GM18520 (cell line): ENCODE results near the gene ORC6.

Source experiments
- ATAC-seq: cut with Tn5 transposase; IDR thresholded peaks from one replicate; pipeline ENCODE4 v1.9.1; 2021; ENCODE audit not compliant: unreplicated experiment

The ORC6 gene

DNA sequence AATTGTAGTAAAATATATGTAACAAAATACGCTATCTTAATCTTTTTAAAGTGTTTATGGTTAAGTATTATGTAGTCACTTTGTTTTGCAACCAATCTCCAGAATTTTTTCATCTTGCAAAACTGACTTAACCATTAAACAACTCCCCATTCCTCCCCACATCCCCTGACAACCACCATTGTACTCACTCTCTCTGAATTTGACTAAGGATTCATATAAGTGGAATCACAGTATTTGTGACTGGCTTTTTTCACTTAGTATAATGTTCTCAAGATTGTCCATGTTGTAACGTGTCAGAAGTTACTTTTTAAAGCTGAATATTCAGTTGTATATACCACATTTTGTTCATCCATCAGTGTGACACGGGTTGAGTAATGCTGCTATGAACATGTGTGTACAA lies 10.6 kb downstream of the ORC6 start:
- no peak for ATAC-seq

DNA sequence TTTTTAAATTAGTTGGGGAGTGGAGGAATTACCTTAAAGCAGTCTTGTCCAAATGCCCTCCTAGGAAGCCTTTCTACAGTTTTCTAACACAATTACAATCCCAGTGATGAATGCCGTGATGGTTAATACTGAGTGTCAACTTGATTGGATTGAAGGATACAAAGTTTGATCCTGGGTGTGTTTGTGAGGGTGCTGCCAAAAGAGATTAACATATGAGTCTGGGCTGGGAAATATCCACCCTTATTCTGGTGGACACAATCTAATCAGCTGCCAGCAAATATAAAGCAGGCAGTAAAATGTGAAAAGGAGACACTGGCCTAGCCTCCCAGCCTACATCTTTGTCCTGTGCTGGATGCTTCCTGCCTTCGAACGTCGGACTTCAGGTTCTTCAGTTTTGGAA lies 12.2 kb downstream of the ORC6 start:
- ATAC-seq = no peak

DNA sequence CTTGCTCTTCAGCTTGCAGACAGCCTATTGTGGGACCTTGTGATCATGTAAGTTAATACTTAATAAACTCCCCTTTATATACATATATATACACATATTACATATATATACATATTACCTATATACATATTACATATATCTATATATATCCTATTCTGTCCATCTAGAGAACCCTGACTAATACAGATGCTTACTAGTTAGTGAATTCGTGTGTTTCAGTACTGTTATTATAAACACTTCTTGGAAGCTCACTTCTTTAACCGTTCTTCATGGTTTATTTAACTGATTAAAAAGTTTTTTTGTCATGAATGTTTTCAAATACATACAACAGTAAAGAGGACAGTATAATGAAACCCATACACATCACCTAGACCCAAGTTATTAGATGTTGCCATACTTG lies 12.6 kb downstream of the ORC6 start:
- no peak for ATAC-seq

DNA sequence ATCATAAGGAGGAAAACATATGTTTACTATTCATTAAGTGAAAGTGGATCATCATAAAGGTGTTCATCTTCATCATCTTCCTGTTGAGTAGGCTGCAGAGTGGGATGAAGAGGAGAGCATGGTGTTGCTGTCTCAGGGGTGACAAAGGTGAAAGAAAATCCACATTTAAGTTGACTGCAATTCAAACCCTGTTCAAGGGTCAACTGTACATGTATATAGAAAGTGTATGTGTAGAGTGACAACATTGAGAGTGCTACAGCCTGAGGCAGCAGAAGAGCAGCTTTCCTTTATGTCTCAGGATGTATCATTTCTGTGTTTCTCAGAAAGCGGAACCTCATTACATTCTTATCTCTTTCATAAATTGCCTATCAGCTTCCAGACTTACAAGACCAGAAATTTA lies 17.2 kb downstream of the ORC6 start:
- no peak for ATAC-seq

DNA sequence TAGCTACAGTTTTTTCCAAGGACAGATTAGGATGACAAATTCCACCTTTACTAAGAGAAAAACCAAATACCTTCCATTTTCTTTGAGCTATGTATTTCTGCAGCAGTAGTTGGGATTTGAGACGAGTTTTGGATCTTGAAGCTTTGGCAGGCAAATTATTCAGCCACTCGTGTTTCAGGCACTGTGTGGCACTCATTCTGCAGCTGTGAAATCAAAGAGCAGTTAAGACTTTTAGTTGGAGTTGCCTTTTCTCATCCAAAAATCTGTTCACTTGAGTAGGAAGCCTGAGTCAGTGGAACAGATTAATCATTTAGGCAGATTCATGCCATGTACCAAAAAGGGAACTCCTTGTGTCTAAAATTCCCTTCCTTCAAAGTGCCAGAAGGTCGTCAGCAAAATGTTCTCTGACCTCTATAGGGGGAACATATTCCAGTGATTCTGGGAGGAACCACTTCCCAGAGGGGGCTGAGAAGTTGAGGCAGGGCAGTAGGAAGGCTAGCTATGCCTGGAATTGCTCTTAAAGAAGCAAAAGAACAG lies 20.1 kb downstream of the ORC6 start:
- ATAC-seq = no peak

DNA sequence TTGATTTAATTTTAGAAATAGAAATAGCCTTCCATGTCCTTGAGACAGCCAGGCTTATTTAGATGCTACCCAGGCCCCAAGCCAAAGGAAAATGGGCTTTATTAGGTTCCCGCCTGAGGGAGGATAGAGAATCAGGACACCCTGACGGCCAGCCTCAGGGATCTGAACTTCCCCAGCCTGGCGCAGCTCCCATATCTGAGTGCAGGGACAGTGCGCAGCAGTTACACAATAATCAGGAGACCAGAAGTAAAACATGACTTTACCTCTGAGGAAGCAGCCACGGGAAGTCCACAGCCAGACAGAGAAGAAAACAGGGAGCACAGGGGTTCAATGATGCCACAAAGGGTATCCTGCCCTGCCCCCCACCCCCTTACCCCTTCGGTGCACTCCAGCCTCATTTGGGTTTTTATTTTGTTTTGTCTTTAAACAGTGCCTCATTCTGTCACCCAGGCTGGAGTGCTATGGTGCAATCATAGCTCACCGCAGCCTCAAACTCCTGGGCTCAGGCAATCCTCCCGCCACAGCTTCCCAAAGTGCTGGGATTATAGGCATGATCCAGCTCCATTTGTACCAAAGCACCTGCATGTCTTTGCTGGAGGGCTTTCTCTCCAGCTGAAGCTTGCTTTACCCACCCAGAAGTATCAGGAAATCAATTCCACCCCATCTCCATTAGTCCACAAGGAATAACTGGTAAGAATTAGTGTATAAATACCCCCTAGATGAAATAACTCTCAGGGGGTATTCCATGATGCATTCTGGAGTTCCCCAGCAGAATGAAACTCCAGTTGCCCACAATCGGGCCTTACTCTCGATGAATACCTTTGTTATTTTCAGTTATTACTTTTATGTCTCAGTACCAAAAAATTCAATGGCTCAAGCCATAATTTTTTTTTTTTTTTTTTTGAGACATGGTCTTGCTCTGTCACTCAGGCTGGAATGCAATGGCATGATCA lies 21.9 kb downstream of the ORC6 start:
- no peak for ATAC-seq

DNA sequence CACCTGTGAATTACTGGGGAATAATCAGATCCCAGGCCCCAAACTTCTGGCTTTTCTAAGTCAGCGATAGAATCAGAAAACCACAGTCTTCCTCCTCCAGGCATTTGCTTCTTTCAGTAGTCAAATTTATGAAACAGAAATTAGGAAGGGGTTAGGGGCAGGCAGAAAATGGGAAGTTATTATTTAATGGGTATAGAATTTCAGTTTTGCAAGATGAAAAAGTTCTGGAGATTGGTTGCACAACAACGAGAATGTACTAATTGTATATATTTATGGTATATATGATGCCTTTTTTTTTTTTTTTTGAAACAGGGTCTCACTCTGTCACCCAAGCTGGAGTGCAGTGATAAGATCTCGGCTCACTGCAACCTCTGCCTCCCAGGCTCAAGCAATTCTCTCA lies 23.5 kb downstream of the ORC6 start:
- ATAC-seq = no peak

DNA sequence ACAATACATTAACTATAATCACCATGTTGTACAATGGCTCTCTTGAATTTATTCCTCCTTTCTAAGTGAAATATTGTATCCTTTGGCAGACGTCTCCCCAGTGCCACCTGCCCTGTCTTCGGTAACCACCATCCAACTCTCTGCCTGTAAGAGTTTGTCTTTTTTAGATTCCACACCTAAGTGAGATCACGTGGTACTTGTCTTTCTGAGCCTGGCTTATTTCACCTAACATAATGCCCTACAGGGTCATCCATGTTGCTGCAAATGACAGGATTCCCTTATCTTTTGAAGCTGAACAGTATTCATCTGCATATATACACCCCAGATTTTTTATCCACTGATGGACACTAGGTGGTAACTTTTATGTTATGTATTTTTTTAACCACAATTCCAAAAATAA lies 24.2 kb downstream of the ORC6 start:
- ATAC-seq = no peak

DNA sequence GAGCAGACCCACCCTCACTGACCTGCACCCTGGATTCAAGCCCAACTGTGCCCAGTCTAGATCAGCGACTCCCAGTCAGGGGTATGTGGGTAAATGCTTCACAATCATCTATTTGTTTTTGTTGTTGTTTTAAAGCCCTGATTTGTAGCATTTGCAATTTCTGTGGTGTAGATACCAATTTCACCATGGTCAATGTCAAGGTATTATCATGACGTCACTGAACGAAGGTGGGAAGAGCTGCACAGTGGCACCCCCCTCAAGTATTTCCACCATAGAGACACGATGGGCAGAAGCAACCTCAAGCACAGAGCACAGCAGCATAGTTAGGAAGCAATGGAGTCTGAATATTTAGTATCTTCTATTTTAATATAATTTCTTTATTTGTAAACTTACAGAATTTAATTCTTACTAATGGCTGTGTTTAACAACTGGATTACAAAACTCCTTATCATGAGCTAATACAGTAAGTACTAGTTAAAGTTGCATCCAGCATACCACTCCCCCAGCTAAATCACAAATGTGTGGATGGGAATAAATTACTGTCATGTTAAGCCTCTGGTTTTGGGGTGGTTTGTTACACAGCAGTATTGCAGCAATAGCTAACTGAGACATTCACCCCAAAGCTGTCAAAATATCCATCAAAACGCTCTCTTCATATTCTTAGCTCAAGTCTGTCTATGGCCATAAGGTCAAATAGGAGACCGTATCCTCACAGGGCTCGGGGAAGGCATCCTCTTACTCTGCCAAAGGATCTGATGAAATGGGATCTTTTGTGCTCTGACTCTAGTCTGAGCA lies 25.5 kb downstream of the ORC6 start:
- ATAC-seq = no peak

DNA sequence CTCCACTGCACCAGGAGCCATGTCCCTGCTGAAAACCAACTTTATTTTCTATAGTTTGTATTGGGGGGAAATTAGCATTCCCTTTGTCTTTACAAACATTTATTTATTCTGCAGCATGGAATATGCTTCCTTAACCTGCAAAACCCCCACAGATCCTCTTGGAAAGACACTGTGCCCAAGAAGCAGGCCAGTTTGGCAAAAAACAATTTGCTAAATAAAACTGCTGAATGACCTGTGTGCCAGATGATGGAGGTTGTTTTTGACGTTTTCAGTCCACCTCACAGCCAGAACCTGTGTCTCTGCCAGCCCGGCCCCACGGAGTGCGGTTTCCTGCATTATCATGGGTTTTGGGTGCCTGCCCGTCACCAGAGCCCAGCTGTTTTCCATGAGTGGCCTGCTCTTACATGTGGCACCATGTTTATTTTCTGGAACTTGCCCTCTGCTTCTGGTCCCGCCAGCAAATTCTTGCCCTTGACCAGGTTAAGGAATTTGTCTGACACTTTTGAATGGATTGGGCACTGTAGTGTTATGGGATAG lies 26.4 kb downstream of the ORC6 start:
- ATAC-seq = no peak

DNA sequence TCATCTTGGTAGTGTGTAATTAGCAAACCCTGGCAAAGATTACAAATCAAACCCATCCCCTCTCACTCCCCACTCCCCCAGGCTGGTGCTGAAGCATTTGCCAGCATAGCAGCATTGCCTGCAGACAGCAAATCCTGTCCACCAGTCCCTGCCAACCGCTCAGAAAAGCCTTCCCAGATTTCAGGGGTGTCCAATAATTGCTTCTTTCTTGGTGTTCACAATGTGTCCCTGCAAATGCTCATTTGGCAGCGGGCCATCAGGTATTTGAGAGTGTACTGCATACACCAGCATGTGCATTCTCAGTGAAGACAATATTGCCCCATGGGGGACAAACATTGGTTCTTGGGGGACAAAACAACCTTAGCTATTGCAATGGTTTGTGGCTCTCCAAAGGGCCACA lies 28.2 kb downstream of the ORC6 start:
- no peak for ATAC-seq

DNA sequence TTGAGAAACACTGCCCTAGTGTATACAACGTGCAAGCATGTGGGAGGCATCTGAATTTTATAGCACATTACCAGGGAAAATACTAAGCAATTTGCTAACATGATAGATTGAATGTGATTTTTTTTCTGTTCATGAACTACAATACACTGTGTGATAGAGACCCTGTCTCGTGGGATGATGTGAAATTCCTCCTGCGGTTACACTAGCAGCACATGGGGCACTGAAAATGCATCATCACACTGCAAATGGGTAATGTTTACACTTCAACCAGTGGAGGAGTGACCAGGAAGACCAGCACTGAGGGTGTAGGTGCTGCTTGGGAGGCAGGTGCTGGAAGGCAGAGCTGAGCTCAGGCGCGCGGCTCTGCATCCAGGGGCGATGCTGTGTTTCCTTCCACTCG lies 28.8 kb downstream of the ORC6 start:
- ATAC-seq = no peak

DNA sequence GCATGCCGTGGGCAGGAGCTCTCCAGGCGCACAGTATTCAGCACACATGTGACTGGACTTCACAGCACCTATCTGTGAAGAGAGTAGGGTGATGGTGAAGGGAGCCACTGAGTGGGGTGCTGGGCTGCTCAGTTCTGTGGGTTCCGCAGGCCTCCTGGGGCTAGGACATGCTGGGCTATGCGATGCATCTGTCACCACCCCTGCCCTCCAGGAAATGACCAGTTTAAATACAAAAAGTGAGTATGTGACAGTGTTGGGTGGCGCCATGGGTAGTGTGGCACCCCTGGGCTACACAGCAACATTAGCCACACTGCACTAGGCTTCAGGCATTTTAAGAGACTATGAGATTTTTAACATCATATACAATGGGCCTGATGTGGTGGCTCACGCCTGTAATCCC lies 30.1 kb downstream of the ORC6 start:
- no peak for ATAC-seq

DNA sequence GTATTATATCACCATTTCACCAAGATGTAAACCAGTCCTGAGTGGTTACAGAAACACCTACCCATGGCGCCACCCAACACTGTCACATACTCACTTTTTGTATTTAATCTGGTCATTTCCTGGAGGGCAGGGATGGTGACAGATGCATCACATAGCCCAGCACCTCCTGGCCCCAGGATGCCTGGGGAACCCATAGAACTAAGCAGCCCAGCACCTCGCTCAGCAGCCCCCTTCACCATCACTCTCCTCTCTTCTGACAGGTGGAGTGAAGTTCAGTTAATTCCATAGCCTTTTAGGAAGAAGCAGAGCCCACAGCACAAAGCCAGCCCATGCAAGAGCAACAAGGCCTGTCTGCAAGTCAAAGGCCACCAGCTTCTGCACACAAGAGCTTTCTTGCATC lies 31.2 kb downstream of the ORC6 start:
- no peak for ATAC-seq

DNA sequence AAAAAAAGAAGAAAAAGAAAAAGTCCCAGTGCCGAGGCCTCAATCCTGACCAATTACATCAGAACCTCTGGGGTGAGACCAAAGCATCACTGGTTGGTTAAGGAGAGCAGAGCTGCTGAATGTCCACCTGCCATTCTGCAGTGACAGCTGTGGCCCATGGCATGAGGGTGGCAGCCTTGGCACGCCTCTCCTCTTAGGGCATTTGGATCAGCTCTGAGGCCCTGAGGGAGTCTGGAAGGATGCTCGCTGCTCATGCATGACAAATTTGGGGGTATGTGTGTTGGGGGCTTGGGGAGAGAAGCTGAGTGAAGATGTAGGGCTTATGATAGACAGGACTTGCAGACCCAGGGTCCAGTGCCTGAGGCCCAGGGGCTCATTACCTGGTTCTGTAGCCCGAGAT lies 32.4 kb downstream of the ORC6 start:
- no peak for ATAC-seq

DNA sequence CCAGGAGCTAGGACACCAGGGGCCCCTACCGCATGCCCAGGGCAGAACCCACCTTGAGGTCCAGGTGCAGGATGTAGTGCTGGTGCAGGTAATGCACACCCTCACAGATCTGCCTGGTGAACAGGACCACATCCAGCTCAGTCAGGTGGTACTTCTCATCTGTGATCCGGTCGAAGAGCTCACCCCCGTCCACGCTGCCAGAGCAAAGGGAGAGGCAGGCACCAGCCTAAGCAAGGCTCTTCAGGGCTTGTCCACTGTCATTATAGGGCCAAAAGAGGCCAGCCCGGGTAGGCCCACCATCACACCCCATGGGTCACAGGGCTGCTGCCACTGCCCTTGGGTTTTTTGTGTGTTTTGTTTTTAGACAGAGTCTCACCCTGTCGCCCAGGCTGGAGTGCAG lies 37.7 kb downstream of the ORC6 start:
- no peak for ATAC-seq

DNA sequence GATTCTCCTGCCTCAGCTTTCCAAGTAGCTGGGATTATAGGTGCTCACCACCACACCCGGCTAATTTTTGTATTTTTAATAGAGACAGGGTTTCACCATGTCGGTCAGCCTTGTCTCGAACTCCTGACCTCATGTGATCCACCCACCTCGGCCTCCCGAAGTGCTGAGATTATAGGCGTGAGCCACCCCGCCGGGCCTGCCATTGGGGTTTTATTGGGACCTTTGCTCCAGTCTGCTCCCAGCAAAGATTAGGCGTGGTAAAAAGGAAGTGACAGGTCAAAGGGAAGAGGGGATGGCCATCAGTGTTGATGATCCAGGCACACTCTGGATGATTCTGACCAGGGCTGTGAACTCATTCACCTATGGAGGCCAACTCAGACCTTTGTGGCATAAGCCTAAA lies 38.2 kb downstream of the ORC6 start:
- no peak for ATAC-seq

DNA sequence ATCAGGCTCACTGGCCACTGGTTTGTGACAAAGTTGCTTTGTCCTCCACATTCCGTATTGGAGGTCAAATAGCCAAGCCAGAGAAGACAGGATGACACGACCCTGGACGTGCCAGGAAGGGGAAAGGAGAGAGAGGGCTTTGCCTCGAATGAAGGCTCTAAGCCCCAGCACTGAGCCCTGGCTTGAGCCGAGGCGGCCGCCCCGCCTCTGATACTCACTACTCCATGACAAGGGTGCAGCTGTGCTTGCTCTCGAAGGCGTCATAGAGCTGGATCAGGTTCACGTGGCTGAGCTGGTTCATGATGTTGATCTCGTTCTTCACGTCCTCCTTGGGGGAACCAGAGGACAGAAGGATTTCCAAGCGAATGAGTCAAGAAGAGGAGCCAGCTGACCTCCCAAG lies 39.3 kb downstream of the ORC6 start:
- ATAC-seq = no peak

DNA sequence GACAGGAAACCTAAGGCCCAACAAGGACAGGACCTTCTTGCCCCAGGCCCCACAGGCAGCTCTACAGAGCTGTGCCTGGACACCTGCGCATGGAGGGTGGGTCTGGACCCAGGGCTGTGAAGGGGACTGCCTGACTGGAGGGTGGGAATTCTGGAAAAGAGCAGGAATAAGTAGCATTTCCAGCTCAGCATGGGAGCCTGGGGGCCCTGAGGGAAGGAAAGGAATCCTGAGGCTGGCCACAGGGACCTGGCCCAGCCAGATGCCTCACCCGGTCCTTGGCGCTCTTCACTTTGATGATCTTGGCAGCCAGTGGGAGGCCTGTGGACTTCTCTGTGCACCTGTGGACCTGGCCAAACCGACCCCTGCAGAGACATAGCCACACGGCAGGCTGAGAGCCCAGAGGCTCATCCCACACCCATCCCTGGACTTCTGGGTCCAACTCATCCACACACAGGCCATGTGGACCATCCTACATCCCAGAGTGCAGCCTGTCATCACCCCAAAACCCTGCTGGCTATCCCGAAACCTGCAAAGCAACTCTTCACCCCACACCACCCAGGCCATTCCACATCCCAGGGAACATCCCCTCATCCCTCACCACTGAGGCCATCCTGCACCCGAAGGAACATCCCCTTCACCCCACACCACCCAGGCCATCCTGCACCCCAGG lies 40.0 kb downstream of the ORC6 start:
- ATAC-seq = no peak

DNA sequence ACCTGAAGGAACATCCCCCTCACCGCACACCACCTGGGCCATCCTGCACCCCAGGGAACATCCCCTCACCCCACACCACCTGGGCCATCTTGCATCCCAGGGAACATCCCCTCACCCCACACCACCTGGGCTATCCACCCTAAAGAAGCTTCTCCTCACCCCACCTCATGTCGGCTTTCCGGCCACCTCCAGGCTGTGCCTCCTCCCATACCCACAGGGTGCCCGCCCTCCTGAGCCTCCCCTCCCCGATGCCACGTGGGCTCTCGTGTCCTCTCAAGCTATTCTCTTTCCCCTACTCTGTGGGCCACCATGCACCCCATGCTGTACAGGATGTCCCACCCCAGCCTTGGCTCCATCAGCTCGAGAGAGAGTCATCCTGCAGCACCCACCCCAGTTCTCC lies 40.7 kb downstream of the ORC6 start:
- no peak for ATAC-seq
